ENCODE measurements around the gene MMP2.

The MMP2 gene

GRCh38 chr16:55495616-55496289 lies 16.8 kb downstream of the MMP2 start:
- DNase-seq (ENCODE audit: low spot score): peak; percentile 5
- no peak for TF ChIP-seq CTCF (IDR thresholded peaks at IDR 0.05; ENCODE audit: borderline replicate concordance, control extremely low read depth, extremely low read depth, insufficient read depth, missing control alignments)
- in situ Hi-C loops (cut with MboI; ENCODE audit: low sequenced_read_pairs, unreplicated experiment): no loop called here

- in situ Hi-C loops (cut with MboI; ENCODE audit: low sequenced_read_pairs, unreplicated experiment): no loop called here
- no peak for TF ChIP-seq CTCF (IDR thresholded peaks at IDR 0.05; ENCODE audit: borderline replicate concordance, control extremely low read depth, extremely low read depth, insufficient read depth, missing control alignments)
- DNase-seq (ENCODE audit: low spot score): peak; percentile 4
Observed at GRCh38 chr16:55496509-55497145, 17.6 kb downstream of the MMP2 start.

GRCh38 chr16:55497558-55497957 lies 18.6 kb downstream of the MMP2 start:
- TF ChIP-seq CTCF (IDR thresholded peaks at IDR 0.05; ENCODE audit: borderline replicate concordance, control extremely low read depth, extremely low read depth, insufficient read depth, missing control alignments): no peak
- in situ Hi-C loops (cut with MboI; ENCODE audit: low sequenced_read_pairs, unreplicated experiment): no loop called here
- no peak for DNase-seq (ENCODE audit: low spot score)

- peak; percentile 6 for DNase-seq (ENCODE audit: low spot score)
- in situ Hi-C loops (cut with MboI; ENCODE audit: low sequenced_read_pairs, unreplicated experiment): no loop called here
- no peak for TF ChIP-seq CTCF (IDR thresholded peaks at IDR 0.05; ENCODE audit: borderline replicate concordance, control extremely low read depth, extremely low read depth, insufficient read depth, missing control alignments)
Observed at GRCh38 chr16:55498101-55498500, 19.1 kb downstream of the MMP2 start.

GRCh38 chr16:55499281-55499680 lies 20.3 kb downstream of the MMP2 start:
- no peak for TF ChIP-seq CTCF (IDR thresholded peaks at IDR 0.05; ENCODE audit: borderline replicate concordance, control extremely low read depth, extremely low read depth, insufficient read depth, missing control alignments)
- in situ Hi-C loops (cut with MboI; ENCODE audit: low sequenced_read_pairs, unreplicated experiment): no loop called here
- peak; percentile 4 for DNase-seq (ENCODE audit: low spot score)

GRCh38 chr16:55499951-55500529 lies 21.0 kb downstream of the MMP2 start:
- in situ Hi-C loops (cut with MboI; ENCODE audit: low sequenced_read_pairs, unreplicated experiment): no loop called here
- no peak for TF ChIP-seq CTCF (IDR thresholded peaks at IDR 0.05; ENCODE audit: borderline replicate concordance, control extremely low read depth, extremely low read depth, insufficient read depth, missing control alignments)
- peak; percentile 6 for DNase-seq (ENCODE audit: low spot score)

Measured in GM13976 (cell line).